SK-N-DZ (cell line): ENCODE data around the gene AGER. TPM values are rescaled to one million over a fixed set of nuclear protein-coding genes. Genes with fewer than 3 reads are reported as not detected.
"Not testable (repeated sequence)": the region's sequence is repeated elsewhere in the genome, so short reads cannot be mapped to it uniquely, and the experiment has no call there.

Source experiments
- DNase-seq: peaks from one replicate; pipeline ENCODE4 v3.0.0-alpha.2; 2015; ENCODE audit warnings: low spot score
- polyA plus RNA-seq, 2 experiments: library from polyadenylated mRNA; depleted of rRNA; stranded (reverse); fragments of >200 nt; gene quantifications; 2 replicates each; pipeline ENCODE4 v1.2.3, GENCODE V29; 2014

Gene AGER
- polyA plus RNA-seq (2014; cell fraction: cytosol; rRNA removed): 0.28 and 2.2 TPM in 2 replicates
- 25.3 and 45.2 TPM in 2 replicates for polyA plus RNA-seq (2014; cell fraction: nucleus; rRNA removed)

DNA sequence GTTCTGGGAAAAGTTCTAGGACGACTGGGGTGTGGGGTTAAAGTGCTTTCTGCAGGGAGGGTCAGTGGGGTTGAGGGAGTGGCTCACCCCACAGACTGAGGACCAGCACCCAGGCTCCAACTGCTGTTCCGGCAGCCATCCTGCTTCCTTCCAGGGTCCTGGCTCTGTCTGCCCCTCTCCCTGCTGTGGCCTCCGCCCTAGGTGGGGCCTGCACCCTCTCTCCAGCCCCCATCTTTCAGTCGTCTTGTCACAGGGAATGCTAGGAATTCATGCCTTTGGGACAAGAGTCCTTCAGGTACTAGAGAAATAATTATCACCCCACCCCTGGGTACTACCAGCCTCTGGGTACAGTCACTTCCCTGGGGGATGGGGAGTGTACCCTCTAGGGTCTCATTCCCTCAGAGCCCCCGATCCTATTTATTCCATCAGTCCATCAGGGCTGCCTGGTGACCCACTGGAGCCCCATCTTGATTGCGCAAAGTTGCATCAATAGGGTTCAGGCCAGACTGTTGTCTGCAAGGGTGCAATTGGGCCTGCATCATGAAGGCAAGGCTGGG lies at the start of gene AGER:
TSS of gene AGER (minus strand) at position 170 of the 557 bp plus-strand sequence. CDS start at position 139, 31 bp downstream.
- no peak for DNase-seq

DNA sequence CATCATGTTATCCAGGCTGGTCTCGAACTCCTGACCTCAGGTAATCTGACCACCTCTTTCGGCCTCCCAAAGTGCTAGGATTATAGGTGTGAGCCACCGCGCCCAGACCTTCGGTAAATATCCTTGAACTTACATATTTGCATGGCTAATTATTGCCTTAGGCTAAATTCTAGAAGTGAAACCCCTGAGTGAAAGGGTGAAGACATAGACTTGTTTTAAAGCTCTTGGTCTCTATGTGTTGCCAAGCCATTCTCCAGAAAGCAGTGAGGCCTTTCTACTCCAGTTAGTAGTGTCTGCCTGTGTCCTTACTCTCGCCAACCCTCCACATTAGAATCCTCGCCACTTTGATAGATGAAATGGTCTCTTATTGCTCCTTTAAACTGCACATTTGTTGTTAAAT lies 42.4 kb upstream of the AGER start:
- DNase-seq: no peak

DNA sequence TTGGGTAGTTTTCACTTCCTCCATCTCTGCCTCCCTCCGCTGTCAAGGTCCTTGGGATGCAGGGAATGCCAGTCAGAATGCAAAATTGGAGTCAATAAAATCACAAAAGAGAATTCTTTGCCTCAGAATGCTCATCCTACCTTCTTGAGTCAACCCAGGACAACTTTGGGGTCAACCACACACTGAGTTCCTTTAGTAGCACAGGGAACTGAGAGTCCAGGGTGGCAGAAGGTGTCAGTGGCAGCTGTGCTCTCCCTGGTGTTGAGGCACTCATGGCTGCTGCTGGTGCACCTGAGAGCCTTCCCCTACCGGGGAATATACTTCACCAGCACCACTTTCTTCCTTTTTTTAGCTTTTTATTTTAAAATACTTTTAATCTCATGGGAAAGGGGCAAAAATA lies 40.6 kb upstream of the AGER start:
- DNase-seq: no peak

DNA sequence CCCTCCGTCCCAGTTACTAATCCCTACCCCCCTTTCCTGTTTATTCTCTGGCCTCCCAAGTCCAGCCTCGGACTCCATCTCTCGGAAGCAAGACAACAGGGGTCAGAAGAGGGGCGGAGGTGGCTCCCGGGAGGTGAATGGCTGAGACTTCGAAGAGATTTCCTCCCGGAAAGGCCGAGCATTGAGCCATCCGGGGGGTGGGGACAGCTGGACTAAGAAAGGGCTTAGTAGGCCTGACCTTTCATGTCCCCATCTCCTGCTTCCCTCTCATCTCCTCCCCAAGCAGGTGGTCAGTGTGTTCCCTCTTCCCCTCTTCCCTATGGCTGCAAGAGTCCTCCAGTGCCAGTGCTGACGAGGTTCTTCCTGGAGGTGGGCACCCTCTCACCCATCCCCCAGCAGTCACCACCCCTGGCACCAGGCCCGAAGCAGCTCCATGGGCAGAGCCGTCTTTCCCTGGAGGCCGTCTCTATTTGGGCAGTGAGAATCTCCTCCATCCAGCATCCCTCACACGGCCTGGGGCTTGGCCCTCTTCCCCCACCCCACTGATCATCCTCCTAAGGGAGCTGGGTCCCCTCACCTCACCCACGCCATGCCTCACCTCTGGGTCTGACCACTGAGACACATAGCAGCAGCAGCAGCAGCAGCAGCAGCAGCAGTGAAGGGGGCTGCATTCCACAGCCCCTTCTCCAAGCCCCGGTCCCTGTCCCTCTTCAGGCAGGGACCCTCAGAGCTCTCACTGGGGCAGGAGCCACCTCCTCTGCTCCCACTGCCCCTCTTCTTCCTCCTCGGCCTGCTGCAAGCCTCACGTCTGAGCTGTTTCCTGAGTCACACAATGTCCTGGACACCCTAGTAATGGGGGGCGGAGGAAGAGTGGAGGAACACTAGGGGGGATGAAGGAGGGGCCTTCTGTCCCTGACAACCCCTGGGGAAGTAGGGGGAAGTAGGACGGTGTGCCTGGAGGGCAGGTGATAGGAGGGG lies 39.5 kb upstream of the AGER start, which contains the start of gene NOTCH4:
TSS of gene NOTCH4 (minus strand) at position 810 of the 978 bp plus-strand sequence. CDS start at position 671, 139 bp downstream.
- DNase-seq: no peak

DNA sequence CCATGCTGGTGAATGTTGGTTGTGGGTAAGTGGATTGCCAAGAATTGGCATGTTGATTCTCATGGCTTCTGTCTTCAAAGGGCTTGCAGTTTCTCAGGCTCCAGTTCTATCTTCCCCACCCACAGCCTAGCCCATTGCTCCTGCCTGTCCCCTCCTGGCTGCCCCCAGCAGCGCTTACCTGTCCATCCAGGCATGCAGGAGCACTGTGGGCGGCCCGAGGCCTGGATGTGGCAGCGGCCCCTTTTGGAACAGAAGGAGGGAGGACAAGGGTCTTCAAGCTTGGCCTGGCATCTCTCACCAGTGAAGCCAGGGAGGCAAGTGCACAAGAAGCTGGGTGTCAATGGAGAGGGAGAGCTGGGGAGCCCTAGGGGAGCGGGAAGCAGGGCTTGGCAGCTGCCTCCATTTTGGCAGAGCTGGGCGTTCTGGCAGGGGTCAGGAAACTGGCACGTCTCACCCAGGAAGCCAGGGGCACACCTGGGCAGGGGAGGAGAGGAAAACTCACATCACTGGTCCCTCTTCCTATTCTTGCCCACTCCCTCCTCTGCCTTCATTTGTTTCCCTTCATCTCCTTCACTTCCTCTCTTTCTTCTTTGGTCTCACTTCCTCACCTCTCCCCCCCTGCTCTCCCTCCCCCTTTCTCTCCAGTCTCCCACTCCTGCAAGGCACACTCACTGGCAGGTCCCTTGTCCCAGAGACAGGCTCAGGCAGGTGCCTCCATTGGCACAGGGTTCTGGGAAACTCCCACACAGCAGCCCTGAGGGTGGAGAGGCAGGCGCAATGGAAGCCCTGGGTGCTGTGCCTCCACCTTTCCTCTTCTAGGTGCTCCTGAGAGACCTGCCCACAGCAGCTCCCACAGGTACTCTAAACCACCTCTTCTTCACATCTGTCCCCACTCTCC lies 38.5 kb upstream of the AGER start:
- no peak for DNase-seq

DNA sequence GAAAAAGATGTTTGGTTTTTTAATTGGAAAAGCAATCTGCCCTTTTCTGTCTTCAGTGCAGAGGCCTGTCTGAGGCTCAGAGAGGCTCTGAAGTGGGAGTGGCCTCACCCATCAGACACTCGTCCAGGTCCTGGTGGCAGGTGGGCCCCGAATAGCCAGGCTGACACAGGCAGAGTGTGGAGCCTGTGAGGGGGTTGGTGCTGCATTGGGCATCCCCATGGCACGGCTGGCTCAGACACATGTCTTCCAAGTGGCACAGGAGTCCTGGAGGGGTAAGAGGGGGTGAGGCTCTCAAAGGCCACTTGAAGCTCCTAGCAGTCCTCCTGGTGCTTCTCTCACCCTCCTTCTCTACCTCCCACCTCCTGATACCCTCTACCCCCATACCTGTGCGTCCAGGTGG lies 36.0 kb upstream of the AGER start:
- DNase-seq: no peak

DNA sequence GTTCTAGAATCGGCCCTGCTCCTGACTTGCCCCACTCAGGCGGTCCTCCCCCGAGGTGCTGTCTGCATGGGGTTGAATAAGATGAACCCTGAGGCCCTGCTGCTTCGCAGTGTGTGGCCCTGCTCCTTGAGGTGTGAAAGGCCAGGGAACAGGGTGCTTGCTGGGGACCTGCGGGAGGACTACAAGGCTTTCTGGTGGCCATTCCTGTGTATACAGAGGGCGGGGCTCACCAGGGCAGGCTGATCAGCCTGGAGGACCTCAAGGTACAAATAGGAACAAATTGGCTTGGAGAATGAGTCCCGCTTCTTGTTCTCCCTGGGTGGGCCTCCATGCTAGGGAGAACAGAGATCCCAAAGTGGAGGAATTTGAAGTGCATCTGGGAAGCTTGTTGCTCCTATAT lies 34.1 kb upstream of the AGER start:
- DNase-seq: no peak

DNA sequence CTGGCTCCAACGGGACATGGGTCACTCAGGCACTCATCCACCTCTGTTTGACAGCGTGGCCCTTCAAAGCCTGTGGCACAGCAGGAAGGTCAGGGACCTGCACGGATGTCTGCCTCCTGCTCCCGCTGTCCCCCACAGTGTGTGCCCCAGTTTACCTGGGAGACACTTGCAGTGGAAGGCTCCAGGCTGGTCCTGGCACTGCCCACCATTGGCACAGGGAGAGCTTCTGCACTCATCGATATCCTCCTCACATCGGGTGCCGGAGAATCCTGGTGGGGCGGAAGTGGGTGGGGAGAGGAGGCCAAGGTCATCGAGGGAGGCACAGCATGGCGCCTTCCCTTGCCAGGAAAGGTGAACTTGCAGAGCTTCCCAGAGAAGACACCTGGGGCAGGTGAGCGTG lies 32.9 kb upstream of the AGER start:
- DNase-seq: no peak

DNA sequence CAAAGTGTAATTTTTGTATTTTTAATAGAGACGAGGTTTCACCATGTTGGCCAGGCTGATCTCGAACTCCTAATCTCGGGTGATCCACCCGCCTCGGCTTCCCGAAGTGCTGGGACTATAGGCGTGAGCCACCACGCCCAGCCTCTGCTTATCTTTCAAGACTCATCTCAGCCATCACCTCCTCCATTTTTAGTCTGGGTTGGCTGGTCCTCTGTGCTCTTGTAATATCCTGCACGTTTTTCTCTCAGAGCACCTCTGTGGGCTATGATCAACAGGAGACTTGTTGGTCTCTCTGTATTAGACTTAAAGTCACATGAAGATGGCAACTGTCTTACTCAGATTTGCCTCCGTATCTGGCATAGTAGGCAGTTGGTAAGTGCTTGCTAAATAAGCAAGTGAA lies 32.2 kb upstream of the AGER start:
- no peak for DNase-seq

DNA sequence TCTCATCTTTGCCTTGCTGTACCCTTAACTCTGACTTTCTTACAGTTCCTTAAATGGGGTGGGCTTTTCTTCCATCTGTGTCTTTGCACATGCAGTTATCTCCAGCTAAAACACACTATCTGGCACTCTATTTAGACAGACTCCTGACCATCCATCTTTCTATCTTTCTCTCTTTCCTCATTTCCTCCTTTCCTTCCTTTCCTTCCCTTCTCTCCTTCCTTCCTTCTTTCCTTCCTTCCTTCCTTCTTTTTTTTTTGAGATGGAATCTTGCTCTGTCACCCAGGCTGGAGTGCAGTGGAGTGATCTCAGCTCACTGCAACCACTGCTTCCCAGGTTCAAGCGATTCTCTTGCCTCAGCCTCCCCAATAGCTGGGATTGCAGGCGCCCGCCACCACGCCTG lies 31.6 kb upstream of the AGER start:
- DNase-seq: no peak

DNA sequence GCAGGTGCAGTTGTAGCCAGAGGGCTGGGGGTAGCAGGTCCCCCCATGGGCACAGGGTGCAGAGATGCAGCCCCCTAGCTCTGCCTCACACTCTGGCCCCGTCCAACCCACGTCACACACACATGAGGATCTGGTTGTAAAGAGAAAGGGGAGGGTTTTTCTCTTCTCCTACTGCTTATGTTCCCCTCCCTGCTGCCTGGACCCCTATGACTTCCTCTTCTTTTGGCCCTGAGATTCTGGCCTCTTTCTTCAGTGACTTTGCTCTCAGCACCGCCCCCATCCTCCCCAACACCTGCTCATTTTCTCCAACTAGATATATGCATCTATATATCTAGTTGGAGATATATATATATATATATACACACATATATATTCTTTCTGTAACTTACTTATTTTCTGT lies 30.1 kb upstream of the AGER start:
- DNase-seq: no peak

DNA sequence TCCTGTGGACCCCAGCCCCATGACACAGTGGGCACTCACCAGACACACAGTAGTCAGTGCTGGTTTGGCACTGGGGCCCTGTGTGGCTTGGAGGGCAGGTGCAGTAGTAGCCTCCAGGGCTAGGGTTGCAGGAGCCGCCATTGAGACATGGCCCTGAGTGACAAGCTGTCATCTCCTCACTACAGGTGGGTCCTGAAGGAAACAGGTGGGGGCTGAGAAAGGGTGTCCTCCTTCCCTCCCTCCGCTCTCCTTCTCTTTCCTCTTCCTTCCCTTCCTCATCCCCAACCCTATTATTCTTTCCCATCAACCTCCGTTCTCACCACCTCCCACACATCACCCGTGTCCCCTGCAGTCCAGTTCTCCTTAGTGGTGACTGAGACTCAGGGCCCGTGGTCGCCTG lies 29.6 kb upstream of the AGER start:
- DNase-seq: no peak

DNA sequence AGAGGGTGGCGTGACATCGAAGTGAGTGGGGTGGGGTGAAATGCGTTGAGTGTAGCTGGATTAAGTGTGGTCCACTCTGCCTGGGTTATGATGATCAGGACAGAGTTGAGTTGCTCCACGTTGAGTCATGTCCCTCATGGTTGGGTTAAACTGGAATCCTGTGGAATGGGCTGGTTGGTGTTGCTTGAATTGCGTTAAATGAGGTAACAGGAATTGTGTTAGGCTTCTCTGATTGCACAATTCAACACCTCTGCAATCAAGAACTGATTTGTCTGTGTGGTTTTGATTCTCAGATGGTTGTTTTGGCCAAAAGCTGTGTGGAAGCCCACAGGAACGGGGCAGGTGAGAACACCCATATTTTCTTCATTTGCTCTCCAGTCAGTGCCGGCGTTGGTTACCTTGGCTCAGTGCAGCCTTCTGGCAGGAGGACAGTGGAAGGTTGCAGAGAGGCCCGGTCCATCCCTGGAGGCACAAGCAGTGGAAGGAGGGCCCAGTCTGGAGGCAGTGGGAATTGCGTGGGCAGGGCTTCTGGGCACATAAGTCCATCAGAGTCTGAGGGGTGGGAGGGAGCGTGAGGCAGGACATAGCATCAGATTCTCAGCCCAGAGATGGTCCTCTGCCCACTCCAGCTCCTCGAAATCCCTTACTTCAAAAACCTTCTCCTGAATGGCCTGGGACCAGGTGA lies 28.2 kb upstream of the AGER start:
- no peak for DNase-seq

DNA sequence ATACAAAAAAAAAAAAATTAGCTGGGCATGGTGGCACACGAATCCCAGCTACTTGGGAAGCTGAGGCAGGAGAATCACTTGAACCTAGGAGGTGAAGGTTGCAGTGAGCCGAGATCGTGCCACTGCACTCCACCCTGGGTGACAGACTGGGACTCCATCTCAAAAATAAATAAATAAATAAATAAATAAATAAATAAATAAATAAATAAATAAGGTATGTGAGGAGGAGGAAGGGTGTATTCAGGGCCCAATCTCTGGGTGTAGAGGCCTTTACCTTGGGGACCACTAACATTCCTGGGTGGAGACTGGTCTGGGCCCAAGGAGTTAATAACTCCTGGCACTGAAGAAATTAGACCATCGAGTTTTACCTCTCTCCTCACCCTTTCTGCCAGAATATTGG lies 27.4 kb upstream of the AGER start:
- not testable (repeated sequence) for DNase-seq

DNA sequence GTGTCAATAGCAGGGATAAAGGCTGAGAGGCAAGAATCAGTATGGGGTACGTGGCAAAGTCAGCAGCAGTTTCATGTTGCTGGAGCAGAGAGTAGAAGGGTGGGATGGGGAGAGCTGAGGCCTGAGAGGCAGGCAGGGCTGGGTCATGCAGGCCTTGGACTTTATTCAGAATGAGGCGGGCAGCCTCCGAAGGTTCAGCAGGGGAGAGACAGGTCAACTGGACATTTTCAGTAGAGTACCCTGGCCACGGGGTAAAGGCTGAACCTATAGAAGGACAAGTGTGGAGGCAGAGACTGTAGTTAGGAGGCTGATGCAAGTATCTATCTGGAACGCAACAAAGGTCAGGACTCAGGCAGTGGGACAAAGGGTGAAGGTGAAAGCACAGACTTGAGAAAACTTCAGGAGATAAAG lies 26.1 kb upstream of the AGER start:
- DNase-seq: no peak

DNA sequence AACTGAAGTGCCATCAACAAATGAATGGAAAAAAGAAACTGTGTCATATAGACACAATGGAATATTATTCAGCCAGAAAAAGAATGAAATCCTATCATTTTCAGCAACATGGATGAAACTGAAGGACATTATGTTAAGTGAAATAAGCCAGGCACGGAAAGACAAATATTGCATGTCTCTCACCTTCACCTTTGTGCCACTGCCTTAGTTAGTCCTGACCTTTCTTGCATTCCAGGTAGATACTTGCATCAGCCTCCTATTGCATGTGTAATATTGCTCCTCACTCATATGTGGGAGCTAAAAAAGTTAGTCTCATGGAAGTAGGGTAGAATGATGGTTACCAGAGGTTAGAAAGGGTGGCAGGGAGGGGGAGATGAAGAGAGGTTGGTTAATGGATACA lies 24.9 kb upstream of the AGER start:
- DNase-seq: no peak

DNA sequence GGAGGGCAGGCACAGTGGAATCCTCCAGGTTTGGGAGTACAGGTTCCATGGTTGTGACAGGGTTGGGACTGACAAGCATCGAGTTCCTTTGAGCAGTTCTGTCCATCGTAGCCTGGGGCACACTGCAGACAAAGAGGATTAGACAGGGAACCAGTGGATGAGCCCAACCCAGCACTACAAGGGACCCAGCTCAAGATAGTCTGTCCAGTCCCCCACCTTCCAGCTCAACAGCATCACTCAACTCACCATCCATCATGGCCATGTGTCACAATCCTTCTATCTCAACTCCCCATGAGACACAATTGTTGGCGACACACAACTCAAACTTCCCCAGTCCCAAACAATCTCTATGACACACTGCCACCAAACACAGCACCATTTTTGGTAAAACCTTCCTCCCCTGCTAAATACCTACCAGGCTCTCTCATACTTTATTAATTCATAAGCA lies 20.2 kb upstream of the AGER start:
- no peak for DNase-seq

DNA sequence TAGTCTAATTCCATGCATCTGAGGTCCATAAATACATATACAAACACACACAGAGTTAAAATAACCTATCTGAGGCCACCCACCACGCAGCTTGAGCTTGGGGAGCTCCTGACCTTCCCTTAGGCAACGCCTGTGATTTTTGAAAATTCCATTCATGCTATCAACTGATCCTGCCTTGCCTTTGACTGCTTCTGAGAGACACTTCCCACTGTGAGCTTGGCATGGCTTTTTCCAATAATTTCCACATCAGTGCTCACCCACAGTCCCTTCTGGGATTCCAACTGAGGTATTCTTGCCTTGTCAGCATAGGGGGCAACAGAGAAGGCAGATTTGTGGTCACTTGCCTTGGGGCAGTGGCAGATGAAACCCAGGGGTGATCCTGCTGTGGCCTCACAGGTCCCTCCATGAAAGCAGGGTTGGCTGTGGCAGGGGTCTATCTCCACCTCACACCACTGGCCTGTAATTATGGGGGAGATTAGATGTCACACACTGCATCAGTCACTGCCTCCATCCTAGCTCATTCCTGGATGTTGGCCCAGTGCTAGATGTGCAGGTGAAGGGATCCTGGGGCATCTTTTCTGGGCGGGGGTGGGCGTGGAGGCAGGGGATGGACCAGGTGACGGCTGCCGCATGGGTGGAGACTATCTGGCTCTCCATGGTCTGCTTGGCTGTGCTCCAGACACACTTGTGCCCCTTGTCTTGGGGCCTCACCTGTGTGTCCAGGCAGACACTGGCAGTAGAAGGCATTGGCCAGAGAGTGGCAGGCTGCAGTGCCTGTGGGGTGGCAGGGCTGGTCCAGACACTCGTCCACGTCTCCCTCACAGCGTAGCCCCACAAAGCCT lies 19.6 kb upstream of the AGER start:
- DNase-seq: no peak

DNA sequence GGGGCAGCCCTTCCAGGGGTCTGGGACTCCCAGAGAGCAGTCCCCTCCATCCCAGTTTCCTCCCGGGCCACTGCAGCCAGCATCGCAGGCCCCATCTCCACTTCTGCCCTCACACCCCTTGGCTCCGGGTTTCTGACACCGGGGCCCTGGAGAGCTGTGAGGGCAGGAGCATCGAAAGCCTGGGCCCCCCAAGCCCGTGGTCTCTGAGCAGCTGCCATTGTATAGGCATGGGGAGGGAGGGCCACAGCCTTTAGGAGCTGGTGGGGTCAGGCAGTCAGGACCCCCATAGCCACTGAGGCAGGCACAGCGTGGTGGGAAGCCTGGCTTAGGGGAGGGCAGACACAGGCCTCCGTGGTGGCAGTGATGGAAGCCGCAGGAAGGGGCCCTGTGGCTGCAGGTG lies 18.1 kb upstream of the AGER start:
- no peak for DNase-seq
